MM.1S (cell line): ENCODE data around the gene PDIA4.

ENCODE experiments used
- CTCF ChIP-seq: fragments of 300-600 bp; sonication (generic); IDR thresholded peaks from 2 replicates; pipeline ENCODE4 v1.5.1; 2016; ENCODE audit warnings: antibody characterized with exemption, low read length, mixed read lengths
- EZH2 ChIP-seq: fragments of 300-600 bp; sonication (generic); optimal IDR thresholded peaks from 2 replicates; pipeline ENCODE3; 2017; ENCODE audit warnings: low read depth, mild to moderate bottlenecking, antibody characterized with exemption, low read length, mixed read lengths

GRCh38 chr7:149071182-149071635, 42.9 kb upstream of the PDIA4 start:
- TF ChIP-seq CTCF (no peak), EZH2 (no peak)
